ENCODE results near the gene RHOF.
"Not testable (repeated sequence)": the region's sequence is repeated elsewhere in the genome, so short reads cannot be mapped to it uniquely, and the experiment has no call there.

The RHOF gene

DNA sequence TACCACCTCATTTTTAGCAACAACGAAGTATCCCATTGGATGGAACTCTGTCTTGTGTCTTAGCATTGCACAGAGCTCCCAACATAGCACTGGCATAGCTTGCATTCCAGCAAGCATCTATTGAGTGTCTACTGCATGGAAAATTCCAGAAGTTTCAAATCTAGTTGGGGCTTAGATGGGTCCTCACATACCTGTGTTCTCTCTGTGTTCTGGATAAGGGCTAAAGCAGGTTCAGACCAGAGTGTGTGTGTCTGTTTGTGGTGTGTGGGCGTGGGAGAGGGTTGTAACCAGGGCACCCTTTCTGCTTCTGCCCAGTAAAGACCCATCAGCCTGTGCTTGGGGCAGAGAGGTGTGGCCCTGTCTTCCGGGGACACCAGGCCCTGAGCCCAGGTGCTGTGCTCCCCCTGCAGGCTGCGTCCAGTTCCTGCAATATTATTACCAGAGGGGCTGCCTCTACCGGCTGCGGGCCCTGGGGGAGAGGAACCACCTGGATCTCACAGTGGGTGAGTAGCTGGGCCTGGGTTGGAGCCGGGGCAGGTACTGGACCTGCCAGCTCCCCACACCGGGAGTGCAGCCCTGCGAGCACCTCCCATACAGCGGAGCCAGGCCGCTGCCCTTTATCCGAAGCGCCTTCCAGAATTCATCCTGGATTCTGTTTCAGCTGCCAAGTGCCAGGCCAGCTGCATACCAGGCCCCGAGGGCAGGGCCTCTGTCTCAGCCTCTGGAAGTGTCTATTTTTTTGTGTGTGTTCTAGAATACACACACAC, 20.3 kb downstream of the RHOF start:
- DNase-seq: peak; percentile 84 to 87

DNA sequence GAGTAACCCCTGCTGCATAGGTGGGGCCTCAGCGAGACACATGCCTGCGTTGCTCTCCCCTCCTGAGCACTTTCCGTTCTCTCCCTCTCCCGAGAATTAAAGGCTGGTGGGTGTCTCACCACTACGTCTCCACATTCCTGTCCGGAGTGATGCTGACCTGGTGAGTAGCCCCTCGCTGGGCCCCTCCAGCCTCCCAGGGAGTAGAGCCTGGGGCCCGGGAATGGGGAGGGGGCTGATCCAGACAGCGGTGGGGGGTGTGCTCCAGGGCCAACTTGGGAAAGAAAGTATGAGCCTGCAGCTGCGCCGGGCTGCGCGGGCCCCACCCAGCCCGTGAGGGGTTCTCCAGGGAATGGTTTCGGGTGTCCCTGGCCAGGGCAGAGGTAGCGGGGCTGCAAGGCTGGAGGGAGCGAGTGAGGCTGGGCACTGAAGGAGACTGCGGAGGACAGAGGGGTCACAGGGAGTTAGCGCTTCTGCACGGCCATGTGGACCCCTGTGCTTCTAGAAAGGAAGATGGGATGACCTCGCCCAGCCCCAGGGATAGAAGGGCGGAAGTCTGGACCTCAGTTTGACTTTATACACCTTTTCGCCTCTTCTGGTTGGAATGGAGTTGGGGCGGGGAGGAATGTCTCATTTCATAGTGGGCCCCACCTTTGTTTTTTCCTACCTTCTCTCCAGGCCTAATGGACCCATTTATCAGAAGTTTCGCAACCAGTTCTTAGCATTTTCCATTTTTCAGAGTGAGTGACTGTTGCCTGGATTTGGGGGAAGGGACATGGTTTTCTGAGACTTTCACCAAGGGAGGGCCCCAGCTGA, 22.5 kb downstream of the RHOF start:
- no peak for DNase-seq

DNA sequence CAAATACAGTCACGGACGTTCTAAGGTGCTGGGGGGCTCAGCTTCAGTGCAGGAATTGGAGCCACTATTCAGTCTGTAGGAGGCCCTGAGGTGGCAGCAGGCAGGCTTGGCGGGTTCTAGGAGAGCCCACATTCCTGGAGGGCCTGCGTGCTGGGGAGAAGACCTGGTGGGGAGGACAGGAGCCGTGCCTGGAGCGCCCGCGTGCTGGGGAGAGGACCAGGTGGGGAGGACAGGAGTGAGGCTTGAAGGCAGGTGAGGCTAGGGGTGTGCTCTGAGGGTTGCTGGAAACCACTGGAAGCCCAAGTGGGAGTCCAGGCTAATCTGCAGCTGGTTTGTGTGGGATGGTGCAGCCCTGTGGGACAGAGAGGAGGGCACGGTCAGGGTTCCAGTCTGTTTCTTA, 23.1 kb downstream of the RHOF start:
- DNase-seq: no peak

DNA sequence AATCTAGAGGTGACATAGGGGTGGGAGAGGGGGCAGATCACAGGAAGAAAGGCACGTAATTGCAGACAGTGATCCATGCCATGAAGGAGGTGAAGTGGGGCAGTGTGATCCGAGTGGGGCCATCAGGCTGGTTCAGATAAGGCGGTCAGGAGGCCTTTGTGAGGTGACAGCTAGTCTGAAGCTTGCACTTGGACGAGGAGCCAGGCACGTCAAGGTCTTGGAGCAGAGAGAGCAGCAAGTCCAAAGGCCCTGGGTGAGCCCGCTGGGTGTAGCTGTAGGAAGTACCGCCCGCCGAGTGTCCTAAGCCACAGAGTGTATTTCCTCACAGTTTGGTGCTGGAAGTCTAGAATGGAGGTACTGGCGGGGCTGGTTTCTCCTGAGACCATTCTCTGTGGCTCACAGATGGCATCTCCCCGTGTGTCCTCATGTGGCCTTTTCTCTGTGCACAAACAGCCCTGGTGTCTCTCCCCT, 23.6 kb downstream of the RHOF start:
- DNase-seq: no peak

DNA sequence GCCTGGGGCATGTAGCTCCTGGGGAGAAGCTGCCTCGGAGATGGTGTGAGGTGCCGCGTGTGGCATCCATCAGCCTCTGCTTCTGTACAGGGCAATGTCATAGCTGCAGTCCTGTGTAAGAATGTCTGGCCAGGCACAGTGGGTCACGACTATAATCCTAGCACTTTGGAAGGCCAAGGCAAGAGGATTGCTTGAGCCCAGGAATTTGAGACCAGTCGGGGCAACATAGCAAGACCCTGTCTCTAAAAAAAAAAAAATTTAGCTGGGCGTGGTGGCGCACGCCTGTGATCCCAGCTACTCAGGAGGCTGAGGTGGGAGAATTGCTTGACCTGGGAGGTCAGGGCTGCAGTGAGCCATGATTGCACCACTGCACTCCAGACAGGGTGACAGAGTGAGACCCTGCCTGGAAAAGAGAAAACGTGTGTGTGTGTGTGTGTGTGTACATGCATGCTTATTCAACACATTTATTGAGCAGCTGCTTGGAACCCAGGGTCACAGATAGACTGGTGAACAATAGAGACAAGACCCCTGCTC, 24.1 kb downstream of the RHOF start:
- DNase-seq: no peak

DNA sequence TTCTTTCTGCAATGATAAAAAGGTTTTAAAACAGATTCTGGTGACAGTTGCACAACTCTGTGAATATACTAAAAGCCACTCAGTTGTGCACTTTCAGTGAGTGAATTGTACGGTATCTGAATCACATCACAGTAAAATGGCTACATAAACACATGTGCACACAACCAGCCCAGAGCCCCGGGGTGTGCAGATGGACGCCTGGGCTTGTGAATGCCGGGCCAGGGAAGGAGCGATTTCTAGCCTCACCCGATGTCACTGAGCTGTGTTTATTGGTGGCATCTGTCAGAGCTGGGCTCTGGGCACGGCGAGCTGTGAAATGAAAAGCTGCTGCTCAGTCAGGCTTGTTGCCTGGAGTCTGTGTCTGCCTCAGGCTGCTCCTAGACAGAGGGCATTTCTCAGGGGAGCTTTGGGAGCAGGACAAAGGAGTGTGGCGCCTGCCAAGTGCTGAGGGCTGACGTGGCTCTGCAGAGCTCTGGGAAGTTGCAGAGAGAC, 25.9 kb downstream of the RHOF start:
- DNase-seq: no peak

DNA sequence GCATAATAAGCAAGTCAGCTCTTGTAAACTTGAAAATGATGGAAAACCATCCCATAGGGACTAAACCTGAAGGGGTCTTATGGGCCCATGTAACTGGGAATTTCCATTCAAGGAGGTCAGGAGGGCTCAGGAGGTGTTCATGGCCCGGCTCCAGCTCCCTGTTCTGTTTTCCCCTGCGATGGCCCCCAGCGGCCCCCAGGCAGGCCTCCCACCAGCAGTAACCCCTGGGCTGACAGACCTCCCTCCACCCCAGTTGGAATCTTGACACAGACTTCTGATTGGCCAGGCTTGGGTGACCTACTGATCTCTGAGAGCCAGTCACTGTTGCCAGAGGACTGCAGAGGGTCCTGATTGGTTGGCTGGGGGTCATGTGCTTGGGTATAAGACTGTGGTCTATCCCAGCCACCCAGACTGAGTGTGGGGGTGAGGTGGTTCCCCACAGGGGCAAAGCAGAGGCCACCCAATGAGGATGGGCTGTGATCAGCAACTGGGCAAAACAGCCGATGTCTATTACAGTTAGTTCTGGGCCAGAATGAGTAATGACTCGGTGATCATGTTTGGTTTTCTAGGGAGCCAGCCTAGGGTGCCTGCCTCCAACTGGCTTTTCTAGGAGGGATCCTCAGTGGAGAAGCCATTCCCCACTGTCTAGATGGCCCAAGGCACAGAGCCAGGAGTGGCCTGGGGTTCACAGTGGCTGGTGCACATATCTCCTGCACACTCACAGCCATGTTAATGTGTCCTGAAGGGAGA, 27.0 kb downstream of the RHOF start:
- DNase-seq: no peak

DNA sequence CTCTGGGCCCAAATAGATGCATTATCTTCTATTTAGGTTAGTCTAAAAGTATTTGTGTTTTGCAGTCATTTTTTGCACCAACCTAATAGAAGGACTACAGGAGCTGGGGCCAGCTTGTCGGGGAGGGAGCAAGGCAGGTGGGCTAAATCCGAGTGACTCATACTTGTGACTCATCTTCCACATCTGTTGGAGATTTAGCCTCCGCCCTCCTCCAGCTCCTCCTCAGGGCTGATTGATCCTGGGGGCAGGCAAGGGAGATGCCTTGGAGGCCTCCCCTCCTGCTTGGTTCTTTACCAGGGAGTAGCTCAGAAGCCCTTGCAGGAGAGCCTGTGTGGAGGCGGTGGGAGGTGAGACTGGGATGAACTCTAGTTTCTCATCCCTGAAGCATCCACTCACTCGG, 27.9 kb downstream of the RHOF start:
- no peak for DNase-seq

DNA sequence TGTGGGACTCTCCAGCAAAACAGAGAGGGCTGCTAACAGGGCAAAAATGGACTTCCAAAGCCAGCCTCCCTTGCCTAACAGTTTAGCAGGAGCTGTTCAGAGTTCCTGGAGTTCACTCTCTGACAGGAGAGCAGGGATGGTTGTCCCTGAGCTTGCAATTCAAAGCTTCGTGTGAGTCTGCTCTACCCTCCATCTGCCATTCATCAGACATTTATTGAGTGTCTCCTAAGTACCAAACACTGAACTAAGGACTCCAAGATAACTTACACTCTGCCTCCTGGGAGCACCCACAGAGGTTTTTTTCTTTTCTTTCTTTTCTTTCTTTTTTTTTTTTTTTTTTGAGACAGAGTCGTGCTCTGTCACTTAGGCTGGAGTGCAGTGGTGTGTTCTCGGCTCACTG, 28.7 kb downstream of the RHOF start:
- DNase-seq: no peak

DNA sequence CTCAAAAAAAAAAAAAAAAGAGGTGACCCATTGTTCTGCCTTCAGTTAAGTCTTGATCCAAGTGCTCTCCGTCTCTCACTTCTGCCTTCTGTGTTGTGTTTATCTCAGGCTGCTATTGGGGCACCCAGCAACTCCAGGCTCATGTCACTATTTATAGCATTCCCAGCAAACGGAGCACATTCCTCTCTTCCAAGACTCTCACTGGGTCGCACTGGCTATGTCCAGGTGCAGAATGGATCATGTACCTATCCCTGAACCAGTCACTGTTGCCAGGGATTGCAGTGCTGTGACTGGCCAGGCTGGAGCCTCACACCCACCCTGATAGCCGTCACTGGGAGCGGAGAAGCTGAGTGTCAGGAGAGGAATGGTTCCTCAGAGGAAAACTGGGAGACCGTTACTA, 31.2 kb downstream of the RHOF start:
- DNase-seq: no peak

DNA sequence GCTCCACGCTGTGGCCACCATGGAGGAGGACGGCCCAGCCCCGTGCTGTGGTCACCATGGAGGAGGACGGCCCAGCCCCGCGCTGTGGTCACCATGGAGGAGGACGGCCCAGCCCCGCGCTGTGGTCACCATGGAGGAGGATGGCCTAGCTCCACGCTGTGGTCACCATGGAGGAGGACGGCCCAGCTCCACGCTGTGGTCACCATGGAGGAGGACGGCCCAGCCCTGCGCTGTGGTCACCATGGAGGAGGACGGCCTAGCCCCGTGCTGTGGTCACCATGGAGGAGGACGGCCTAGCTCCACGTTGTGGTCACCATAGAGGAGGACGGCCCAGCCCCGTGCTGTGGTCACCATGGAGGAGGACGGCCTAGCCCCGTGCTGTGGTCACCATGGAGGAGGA, 35.0 kb downstream of the RHOF start:
- not testable (repeated sequence) for DNase-seq

DNA sequence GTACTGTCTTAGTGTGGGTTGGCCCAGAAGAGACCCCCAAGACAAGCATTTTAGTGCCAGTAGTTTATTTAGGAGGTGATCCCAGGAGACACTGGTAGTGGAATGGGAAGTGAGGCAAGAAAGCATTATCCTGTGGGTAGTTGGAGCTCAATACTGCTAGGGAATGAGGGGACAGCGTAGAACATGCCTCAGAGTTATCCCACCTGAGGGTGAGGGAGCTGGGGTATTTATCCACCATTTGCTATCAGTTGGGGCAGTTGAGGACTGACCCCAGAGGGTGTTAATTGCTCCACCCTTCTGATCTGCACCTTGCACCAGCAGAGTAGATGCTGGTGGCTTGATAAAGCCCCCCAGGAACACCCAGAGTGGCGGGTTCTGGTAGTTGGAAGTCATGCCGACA, 37.9 kb downstream of the RHOF start:
- DNase-seq: no peak

DNA sequence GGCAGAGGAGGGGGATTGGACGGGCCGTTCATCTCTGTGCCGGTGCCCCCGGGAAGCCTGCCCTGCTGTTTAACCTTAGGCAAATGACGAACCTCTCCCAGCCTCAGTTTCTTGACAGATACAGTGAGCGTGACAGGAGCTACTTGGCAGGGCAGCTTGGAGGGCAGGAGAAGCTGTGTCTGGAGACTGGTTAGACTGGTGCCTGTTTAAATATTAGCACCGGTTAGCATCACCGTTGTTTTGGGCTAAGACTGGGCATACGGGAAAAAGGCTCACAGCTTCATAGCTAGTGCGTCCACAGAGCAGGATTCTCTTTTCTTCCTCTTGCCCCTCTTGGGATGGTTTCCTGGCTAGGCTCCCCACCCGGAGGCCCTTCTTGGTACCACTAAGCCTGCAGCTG, 38.7 kb downstream of the RHOF start:
- no peak for DNase-seq

DNA sequence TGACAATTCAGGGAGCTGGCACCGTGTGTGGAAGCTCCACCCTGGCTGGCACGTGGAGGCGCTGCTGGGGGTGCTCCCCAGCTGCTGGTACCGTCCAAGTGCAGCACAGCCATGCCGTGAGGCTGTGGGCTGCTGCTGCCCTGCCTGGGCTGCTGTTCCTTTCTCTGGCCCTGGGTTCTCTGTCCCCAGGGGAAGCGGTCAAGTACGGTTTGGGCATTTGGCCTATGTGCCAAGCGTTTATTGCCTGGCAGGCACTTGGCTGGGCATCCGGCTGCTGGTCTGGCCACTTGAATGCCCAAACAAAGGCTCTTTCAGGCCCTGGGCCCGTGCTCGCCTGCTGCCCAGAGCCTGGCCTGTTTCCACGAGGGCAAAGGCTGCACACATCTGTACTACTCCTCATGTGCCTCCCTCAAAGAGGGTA, 39.6 kb downstream of the RHOF start:
- no peak for DNase-seq

DNA sequence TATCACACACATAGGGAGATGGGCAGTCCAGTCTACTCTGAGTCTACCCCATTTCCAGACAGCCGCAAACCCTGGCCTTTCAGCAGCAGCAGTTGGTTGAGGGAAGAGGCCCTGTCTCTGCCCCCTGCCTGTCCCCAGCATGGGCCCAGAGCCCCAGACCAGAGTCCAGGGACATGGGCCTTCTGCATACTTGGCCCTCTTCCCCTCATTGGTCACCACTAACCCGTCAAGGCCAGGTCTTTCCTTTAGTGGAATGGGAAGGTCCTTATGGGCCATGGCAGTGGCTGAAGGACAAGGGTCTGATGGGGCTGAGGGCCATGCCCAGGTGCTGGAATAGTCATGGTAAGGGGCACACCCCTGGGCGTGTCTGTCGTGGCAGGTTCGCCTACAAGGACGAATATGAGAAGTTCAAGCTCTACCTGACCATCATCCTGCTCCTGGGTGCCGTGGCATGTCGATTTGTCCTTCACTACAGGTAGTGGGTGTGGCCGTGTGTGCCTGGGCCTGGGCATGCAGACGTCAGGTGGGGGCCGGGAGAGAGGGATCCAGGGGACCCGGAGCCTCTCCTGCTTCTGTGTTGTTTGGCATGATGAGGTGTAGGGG, 41.6 kb downstream of the RHOF start:
- DNase-seq: no peak

DNA sequence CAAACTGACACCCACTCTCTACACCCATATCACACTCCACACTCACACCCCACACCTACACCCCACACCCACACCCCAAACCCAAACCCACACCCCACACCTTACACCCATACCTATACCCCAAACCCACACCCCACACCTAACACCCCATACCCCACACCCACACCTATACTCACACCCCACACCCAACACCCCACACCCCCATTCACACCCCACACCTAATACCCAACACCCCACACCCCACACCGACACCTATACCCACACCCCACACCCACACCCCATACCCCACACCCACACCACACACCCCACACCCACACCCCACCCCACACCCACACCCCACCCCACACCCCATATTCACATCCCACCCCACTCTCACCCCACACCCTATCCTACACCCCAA, 42.5 kb downstream of the RHOF start:
- DNase-seq: no peak

DNA sequence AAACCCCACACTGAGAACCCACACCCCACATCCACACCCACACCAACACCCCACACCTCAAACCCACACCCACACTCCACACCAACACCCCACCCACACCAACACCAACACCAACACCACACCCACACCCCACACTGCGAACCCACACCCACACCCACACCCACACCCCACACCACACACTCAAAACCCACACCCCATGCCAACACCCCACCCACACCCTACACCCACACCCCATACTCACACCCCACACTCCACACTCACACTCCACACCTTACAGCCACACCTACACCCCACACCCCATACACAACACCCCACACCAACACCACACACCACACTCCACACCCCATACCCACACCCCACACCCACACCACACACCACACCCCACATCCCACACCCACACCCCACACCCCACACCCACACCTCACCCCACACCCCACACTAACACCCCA, 43.0 kb downstream of the RHOF start:
- DNase-seq: no peak

DNA sequence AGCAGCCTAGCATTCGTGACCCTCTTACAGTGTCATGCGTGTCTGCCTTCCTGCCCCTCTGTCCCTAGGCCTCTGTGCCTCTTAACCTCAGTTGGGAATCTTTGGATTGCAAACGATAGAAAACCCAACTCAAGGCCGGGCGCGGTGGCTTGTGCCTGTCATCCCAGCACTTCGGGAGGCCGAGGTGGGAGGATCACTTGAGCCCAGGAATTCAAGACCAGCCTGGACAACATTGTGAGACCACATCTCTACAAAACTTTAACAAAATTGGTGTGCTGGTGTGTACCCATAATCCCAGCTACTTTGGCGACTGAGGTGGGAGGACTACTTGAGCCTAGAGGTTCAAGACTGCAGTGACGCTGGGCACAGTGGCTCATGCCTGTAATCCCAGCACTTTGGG, 44.2 kb downstream of the RHOF start:
- DNase-seq: no peak

DNA sequence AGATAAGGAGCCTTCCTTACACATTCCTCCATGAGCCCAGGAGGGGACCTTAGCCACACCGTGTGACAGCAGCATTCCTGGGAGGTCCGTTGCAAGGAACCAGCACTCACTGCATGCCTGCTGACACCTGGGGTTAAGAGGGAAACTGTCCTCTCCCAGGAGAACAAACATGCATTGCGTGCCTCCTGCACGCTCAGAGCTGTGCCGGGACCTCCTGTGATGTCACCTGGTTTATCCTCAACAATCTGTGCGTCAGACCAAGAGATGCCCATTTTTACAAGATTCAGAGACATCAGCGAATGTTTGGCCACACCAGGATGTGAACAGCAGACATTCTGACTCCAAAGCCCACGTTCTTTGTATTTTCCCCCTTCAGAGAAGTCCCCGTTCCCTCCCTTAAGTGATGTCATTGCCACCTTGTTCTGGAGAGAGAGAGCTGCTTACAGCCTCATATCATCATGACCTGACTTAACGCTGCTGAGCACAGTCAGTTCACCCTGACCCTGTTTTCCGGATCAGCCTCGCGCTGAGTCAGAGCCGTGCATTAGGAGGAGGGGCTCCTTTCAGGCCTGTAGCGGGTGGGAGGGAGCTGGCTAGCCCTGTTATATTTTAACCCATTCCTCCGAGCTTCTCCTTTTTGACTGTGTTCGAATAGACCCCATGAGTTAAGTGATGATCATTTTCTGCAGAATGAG, 44.8 kb downstream of the RHOF start:
- peak; percentile 36 to 49 for DNase-seq

DNA sequence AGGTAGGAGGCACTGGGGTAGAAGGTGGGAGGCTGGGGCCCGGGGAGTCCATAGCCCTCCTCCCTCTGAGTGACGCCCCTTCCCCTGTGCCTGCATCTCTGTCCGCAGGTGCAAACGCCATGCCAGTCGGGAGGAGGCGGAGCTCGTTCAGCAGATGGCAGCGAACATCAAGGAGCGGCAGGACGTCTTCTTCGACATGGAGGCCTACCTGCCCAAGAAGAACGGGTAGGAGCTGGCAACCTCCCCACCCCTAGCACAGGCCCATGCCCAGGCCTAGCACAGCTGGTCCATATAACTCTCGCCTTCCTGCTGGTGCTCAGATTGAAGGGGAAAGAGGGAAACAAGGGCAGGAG, 45.3 kb downstream of the RHOF start:
- DNase-seq: no peak

DNA sequence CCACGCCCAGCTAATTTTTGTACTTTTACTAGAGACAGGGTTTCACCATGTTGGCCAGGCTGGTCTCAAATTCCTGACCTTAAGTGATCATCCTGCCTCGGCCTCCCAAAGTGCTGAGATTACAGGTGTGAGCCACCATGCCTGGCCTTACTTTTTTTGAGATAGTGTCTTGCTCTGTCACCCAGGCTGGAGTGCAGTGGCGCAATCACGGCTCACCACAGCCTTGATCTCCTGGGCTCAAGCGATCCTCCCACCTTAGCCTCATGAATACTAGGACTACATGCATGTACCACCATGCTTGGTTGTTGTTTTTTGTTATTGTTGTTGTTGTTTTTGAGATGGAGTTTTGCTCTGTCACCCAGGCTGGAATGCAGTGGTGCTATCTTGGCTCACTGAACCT, 47.9 kb downstream of the RHOF start:
- DNase-seq: not testable (repeated sequence)

DNA sequence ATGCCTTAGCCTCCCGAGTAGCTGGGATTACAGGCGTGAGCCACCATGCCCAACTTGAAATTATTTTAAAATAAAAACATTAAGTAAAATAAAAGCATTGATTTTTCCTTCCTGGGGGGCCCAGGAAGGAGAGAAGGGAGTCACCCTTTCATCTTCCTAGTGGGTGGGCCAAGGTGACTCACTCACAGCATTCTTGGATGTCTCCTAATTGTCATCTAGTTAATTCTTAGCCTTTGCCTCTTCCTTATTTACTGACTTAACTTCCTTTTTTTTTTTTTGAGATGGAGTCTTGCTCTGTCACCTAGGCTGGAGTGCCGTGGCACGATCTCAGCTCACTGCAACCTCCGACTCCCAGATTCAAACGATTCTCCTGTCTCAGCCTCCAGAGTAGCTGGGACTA, 51.7 kb downstream of the RHOF start:
- no peak for DNase-seq

All from activated T-cell treated with anti-CD3 and anti-CD28 coated beads, Interleukin-2, amount 50 U/mL, for 48 hours (primary cell).